Common myeloid progenitor, CD34-positive (primary cell): Measurements from ENCODE around the gene CHRM5.
A peak's percentile ranks its signal among the peaks of the same experiment; 100 is the strongest.

Experiments used
- CTCF ChIA-PET: fragments of 350-600 bp; sonication (Branson Sonifier 250); formaldehyde crosslinking; loops from one replicate; lab custom pipeline; 2021; ENCODE audit warnings: antibody characterized with exemption; lab: Charles Lee
- POLR2A ChIA-PET: fragments of 350-600 bp; sonication (Branson Sonifier 250); formaldehyde crosslinking; loops from one replicate; lab custom pipeline; 2021; ENCODE audit warnings: antibody characterized with exemption; lab: Charles Lee
- DNase-seq, 3 donors: peaks; one replicate each; pipeline versions ENCODE4 v3.0.0 to v3.0.0-alpha.2; 2013
- H3K27ac ChIP-seq, 2 experiments: 1 replicate in 1 of 2; 2 replicates in 1 of 2; pipeline ENCODE4 v1.7.0; 2013; ENCODE audit warnings: inconsistent platforms in 2 of 2, low read length in 2 of 2, mild to moderate bottlenecking in 2 of 2, low read depth in 1 of 2, moderate library complexity in 1 of 2; ENCODE audit not compliant: severe bottlenecking in 2 of 2, insufficient read depth in 1 of 2, poor library complexity in 1 of 2
- H3K27me3 ChIP-seq, 5 experiments: replicated peaks in 2 of 5; 1 replicate in 3 of 5; 2 replicates in 2 of 5; pipeline versions ENCODE4 v1.6.1 to v1.7.0; 2013; ENCODE audit warnings: low read length in 4 of 5, mild to moderate bottlenecking in 2 of 5, moderate library complexity in 2 of 5, inconsistent platforms in 1 of 5; ENCODE audit not compliant: insufficient read depth in 5 of 5, control insufficient read depth in 4 of 5
- H3K36me3 ChIP-seq, 4 experiments: 1 replicate in 2 of 4; 2 replicates in 2 of 4; pipeline versions ENCODE4 v1.6.1 to v1.7.0; 2013; ENCODE audit warnings: low read length in 3 of 4, control low read depth in 1 of 4, mild to moderate bottlenecking in 1 of 4; ENCODE audit not compliant: control insufficient read depth in 4 of 4, insufficient read depth in 4 of 4
- H3K4me1 ChIP-seq, 4 experiments: 1 replicate in 3 of 4; 2 replicates in 1 of 4; pipeline versions ENCODE4 v1.6.1 to v1.7.1; 2013; ENCODE audit warnings: low read length in 3 of 4, mild to moderate bottlenecking in 3 of 4, control low read depth in 1 of 4, inconsistent platforms in 1 of 4, moderate library complexity in 1 of 4; ENCODE audit not compliant: control insufficient read depth in 4 of 4, insufficient read depth in 4 of 4; ENCODE audit errors: control extremely low read depth in 1 of 4
- H3K4me3 ChIP-seq, 7 experiments: 1 replicate in 4 of 7; 2 replicates in 3 of 7; pipeline versions ENCODE4 v1.5.1 to v1.7.0; 2013; ENCODE audit warnings: mild to moderate bottlenecking in 7 of 7, low read length in 6 of 7, moderate library complexity in 6 of 7, inconsistent platforms in 2 of 7, low read depth in 2 of 7, control low read depth in 1 of 7; ENCODE audit not compliant: insufficient read depth in 4 of 7, control insufficient read depth in 1 of 7; ENCODE audit errors: extremely low read depth in 1 of 7
- H3K9me3 ChIP-seq, 5 experiments: 1 replicate in 4 of 5; 2 replicates in 1 of 5; pipeline versions ENCODE4 v1.6.1 to v1.7.1; 2013; ENCODE audit warnings: low read length in 4 of 5, mild to moderate bottlenecking in 2 of 5, inconsistent platforms in 1 of 5, low read depth in 1 of 5, moderate library complexity in 1 of 5; ENCODE audit not compliant: control insufficient read depth in 4 of 5, insufficient read depth in 2 of 5; ENCODE audit errors: control extremely low read depth in 1 of 5
- WGBS: methylation state at CpG from one replicate; pipeline ENCODE4 v1.1.5; 2013; ENCODE audit not compliant: insufficient coverage; 5-methylcytosine and 5-hydroxymethylcytosine counted together

The CHRM5 gene

DNA sequence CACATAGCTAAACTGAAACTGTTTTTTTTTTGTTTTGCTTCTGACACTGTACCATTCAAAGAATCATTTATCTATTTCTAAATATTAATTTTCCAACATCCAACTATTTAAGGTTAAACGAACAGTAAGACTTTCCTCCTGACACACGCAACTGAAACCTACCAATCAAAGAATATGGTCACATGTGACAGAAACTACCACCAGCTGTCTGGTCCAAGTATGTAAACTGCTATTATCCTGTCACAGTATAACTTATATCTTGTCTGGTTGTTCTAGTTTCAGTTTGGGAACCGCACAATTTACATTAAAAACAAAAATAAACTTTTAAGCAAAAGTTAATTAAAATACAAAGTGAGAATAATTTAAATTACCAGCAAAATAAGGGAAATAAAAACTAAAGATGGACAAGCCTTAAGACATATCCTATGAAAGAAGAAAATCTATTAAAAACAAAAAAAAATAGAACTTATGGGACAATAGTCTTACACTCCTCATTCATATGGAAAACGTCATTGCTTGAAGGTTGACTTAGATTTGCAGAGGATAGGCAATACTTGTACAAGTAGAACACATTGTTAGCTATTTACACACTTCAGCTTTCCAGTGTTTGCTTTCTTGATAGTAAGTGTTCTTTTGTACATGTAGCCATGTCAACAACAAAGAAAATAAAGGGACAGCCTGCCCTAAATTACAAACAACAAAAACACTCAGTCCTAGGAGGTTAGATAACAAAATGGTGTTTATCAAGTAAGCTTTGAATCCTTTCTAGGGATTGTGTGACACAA is 26.8 kb upstream of the CHRM5 start:
- POLR2A ChIA-PET, result interaction anchor here (0.5 kb wide), 1 partner anchor 49 kb away, joined by 4 read pairs; no protein-coding TSS in a partner anchor
- H3K9me3 ChIP-seq, result no peaks in the 10 kb centered on the region
- CTCF ChIA-PET, result interaction anchor here (1.4 kb wide), 1 partner anchor 204 kb away, joined by 4 read pairs; no protein-coding TSS in a partner anchor
- no peaks in the 10 kb centered on the region for H3K36me3 ChIP-seq
- H3K27ac ChIP-seq, result no peak overlapping the region
- H3K27me3 ChIP-seq, result no peaks in the 10 kb centered on the region
- DNase-seq, result no peak
- 100% methylated on average over 1 of the region's 4 CpGs for WGBS
- no peaks in the 10 kb centered on the region for H3K4me1 ChIP-seq
- H3K4me3 ChIP-seq, result no peak overlapping the region

GRCh38 chr15:33946152-33946551 is 22.1 kb upstream of the CHRM5 start:
- Histone ChIP-seq H3K9me3 (no peaks in the 10 kb centered on the region), H3K4me3 (no peak overlapping the region), H3K27me3 (no peaks in the 10 kb centered on the region), H3K36me3 (no peaks in the 10 kb centered on the region), H3K4me1 (no peaks in the 10 kb centered on the region), H3K27ac (no peak overlapping the region)
- 100% methylated on average over 1 of the region's 1 CpG for WGBS
- CTCF ChIA-PET, result no interaction called here
- no peak for DNase-seq
- POLR2A ChIA-PET, result no interaction called here

- Histone ChIP-seq H3K27me3 (no peaks in the 10 kb centered on the region), H3K4me1 (peaks cover 0 to 5% (median 4%) of the 10 kb centered on the region in 4 experiments), H3K36me3 (no peaks in the 10 kb centered on the region), H3K27ac (no peak overlapping the region), H3K4me3 (peak overlapping the region in 1 of 7 experiments; percentile 12), H3K9me3 (no peaks in the 10 kb centered on the region)
- peak in 2 of 3 donors; percentile 27 to 42 for DNase-seq
- CTCF ChIA-PET, result no interaction called here
- POLR2A ChIA-PET, result no interaction called here
- 82% methylated on average over 8 of the region's 10 CpGs for WGBS
Measured at GRCh38 chr15:33955945-33956344, 12.4 kb upstream of the CHRM5 start.

- Histone ChIP-seq H3K27ac (no peak overlapping the region), H3K36me3 (no peaks in the 10 kb centered on the region), H3K4me3 (no peak overlapping the region), H3K9me3 (no peaks in the 10 kb centered on the region), H3K4me1 (peaks cover 0 to 5% (median 4%) of the 10 kb centered on the region in 4 experiments), H3K27me3 (no peaks in the 10 kb centered on the region)
- DNase-seq, result peak; percentile 57 to 87 (median 80)
- no CpG with 5 or more reads among the region's 1 CpG for WGBS
- POLR2A ChIA-PET, result no interaction called here
- CTCF ChIA-PET, result no interaction called here
Measured at GRCh38 chr15:33956397-33956796, 11.9 kb upstream of the CHRM5 start.

- POLR2A ChIA-PET, result no interaction called here
- CTCF ChIA-PET, result interaction anchor here (1.2 kb wide), 1 partner anchor 197 kb away, joined by 4 read pairs; no protein-coding TSS in a partner anchor
- 100% methylated on average over 1 of the region's 7 CpGs for WGBS
Measured at GRCh38 chr15:33959844-33960548, 8.3 kb upstream of the CHRM5 start.

GRCh38 chr15:33960549-33960935 is 7.8 kb upstream of the CHRM5 start:
- Histone ChIP-seq H3K36me3 (no peaks in the 10 kb centered on the region), H3K27ac (no peak overlapping the region), H3K9me3 (no peaks in the 10 kb centered on the region), H3K4me3 (no peak overlapping the region), H3K4me1 (peaks cover 0 to 5% (median 4%) of the 10 kb centered on the region in 4 experiments), H3K27me3 (no peaks in the 10 kb centered on the region)
- CTCF ChIA-PET, result interaction anchor here (1.2 kb wide), 1 partner anchor 198 kb away, joined by 4 read pairs; no protein-coding TSS in a partner anchor
- peak; percentile 12 to 56 (median 31) for DNase-seq
- WGBS, result 100% methylated on average over 1 of the region's 3 CpGs
- POLR2A ChIA-PET, result no interaction called here

More at GRCh38 chr15:33959844-33960548, 8.3 kb upstream of the CHRM5 start:
- H3K4me3 ChIP-seq, result no peak overlapping the region
- no peaks in the 10 kb centered on the region for H3K9me3 ChIP-seq
- H3K36me3 ChIP-seq, result no peaks in the 10 kb centered on the region
- peaks cover 0 to 5% (median 4%) of the 10 kb centered on the region in 4 experiments for H3K4me1 ChIP-seq
- H3K27ac ChIP-seq, result peak overlapping the region in 1 of 2 experiments; percentile 43
- DNase-seq, result peak; percentile 41 to 91 (median 83)
- H3K27me3 ChIP-seq, result no peaks in the 10 kb centered on the region
